GM18907 (cell line): ENCODE measurements around the gene CCDC88C.
"Not testable (repeated sequence)": the region's sequence is repeated elsewhere in the genome, so short reads cannot be mapped to it uniquely, and the experiment has no call there.

Experiments used
- ATAC-seq: cut with Tn5 transposase; IDR thresholded peaks from one replicate; pipeline ENCODE4 v1.9.1; 2021; ENCODE audit warnings: mild to moderate bottlenecking, moderate library complexity; ENCODE audit not compliant: unreplicated experiment

The CCDC88C gene

DNA sequence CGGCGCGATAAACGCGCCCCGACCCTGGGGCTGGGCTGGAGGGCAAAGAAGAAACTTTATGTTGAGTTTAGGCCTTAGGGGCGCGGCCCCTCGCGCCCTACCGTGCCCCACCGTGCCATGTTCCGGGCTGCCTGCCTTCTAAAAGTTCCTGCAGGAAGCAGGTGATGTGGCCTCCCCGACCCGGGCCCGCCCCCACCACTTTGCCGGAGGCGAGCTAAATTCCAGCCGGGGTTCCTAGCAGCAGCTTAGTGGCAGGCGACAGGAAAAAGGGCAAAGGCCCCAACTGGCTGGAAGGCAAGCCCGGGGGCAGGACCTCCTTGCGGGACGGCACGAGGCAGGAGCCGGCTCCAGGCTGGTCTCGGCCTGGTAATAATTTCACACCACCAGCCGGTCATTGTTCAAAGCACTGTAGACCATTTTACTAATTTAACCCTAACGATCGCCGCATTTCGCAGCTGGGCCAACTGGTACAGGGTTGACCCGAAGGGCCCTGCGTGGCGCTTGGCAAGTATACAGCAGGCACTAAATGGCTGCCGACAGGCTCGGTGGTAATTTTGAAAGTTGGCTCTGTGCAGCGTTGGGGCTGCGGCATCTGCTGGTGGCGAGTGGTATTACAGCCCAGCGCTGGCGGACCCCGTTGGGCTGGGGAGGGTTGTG is 895 bp upstream of the CCDC88C start:
- ATAC-seq = no peak

- peak; percentile 31 for ATAC-seq
These were observed 365 bp upstream of the CCDC88C start for GRCh38 chr14:91417983-91418386.

- ATAC-seq = no peak
These were observed 888 bp downstream of the CCDC88C start for GRCh38 chr14:91416744-91417119.

DNA sequence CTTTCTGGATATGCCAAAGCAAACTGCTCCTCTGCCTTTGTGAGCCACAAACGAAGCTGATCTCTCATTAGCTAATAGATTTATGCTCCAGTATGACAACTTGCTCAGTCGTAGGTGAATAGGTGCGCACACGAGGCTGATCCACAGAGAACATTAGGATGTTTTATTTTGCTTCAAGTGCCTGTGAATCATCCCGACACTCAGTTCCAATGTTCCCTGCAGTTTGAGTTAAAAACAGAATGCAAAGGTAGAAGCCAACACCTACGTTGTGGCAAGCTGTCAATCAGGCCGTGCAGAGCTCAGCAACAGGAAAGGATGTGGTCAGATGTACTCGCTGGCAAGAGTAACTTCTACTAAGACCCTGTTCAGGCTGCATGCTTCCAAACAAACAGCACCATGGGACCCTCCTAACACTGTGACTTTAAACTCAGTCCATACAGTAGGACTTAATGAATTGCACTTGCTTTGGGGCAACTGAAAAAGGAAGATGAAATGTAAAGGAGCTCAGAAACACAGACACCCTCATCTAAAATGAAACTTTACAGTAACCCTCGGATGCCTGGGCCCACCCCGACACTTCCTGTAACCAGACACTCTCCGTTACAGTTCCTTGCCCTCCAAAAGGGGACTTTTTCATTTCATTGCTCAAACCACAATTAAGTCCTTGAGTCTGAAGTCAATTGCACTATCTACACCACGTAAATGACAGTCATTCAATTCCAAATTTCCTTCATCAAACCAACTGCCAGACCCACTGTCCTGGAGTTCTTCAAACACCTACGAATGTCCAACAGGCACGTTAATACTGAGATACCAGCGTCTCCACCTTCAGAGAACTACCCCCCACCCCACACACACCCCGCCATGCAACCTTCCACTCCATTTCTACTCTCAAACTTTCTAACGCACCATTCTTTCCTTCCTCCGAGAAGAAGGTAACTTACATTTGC is 1.6 kb downstream of the CCDC88C start:
- ATAC-seq = peak; percentile 67

DNA sequence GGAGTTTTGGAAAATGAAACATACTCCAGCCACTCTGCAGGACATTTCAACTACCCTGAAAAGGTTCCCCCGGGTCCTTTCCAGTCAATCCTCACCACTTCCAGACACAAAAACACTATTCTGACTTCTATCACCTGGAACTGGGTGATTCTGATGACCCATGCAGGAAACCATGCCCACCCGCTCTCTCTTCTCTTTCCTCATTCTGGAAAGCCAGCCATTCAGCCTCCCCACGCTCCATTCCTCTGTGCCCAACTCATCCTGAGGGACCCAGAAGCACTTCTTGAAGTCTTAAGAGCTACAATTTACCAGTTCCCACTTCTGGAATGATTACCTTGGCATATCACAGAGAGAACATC is 3.2 kb downstream of the CCDC88C start:
- no peak for ATAC-seq

- ATAC-seq = no peak
These were observed 3.8 kb downstream of the CCDC88C start for GRCh38 chr14:91413547-91414474.

DNA sequence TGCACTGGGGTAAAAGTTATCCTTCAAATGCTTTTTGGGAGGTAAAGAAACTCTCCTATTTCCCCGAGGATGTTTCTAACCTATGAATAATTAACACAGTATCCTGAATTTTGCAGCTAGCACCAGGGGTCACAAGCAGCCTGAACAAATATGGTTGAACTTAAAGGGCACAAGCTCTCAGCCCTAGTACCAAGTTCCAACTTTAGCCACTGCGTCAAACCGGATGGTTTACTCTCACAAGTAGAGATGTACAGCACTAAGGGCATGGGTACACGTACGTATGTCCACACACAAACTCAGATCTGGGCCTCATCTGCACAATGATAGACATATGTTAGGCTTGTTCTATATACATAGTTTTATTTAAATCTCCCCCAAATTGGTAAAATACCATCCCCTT is 4.7 kb downstream of the CCDC88C start:
- no peak for ATAC-seq

- no peak for ATAC-seq
These were observed 6.7 kb downstream of the CCDC88C start for GRCh38 chr14:91410771-91411536.

GRCh38 chr14:91409928-91410718 is 7.5 kb downstream of the CCDC88C start:
- no peak for ATAC-seq

DNA sequence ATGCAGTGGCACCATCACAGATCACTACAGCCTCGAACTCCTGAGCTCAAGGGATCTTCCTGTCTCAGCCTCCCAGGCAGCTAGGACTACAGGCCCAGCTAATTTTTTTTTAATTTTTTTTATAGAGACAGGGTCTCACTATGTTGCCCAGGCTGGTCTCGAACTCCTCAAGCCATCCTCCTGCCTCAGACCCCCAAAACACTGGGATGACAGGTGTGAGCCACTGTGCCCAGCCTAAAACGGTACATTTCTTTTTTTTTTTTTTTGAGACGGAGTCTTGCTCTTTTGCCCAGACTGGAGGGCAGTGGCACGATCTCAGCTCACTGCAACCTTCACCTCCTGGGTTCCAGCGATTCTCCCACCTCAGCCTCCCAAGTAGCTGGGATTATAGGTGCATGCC is 8.4 kb downstream of the CCDC88C start:
- not testable (repeated sequence) for ATAC-seq

- no peak for ATAC-seq
These were observed 10.6 kb downstream of the CCDC88C start for GRCh38 chr14:91406982-91407381.

DNA sequence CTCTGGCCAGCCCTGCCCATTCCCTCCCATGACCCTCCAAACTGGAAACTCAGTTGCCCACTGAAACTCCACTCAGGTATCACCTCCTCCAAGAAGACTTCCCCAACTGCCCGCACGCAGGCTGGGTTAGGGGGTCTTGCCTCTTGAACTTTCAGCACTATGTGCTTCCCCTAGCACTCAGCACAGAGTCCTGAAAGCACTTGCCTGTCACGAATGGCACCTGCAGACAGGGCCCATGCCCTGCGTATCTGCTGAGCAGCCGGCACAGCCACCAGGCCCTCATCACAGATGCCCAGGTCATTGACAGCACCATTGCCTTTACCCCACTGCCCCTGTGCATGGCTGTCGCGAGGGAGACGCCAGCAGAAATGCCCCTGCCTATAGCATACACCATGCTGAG is 11.2 kb downstream of the CCDC88C start:
- ATAC-seq = no peak

GRCh38 chr14:91405724-91406435 is 11.7 kb downstream of the CCDC88C start:
- no peak for ATAC-seq

DNA sequence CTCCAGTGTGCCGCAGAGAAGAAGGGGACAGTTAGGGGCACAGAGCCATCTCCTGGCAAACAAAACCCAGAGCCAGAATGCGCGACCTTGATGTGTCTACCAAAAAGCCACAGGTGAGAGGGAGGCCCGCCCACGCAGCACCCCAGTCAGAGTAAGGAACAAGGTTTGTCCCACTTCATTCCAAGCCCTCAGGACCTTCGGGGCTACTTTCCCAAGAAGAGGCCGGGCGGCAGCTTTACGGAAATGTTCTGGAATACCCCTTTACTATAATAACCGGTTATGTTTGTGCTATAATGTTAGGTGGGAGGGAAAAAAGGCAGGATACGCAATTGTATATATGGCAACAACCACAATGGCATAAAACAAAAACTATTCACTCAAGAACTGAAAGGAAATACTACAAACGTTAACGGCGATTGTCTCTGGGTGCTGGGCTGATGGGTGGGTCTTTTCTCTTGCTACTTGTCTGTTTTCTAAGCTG is 12.3 kb downstream of the CCDC88C start:
- no peak for ATAC-seq

DNA sequence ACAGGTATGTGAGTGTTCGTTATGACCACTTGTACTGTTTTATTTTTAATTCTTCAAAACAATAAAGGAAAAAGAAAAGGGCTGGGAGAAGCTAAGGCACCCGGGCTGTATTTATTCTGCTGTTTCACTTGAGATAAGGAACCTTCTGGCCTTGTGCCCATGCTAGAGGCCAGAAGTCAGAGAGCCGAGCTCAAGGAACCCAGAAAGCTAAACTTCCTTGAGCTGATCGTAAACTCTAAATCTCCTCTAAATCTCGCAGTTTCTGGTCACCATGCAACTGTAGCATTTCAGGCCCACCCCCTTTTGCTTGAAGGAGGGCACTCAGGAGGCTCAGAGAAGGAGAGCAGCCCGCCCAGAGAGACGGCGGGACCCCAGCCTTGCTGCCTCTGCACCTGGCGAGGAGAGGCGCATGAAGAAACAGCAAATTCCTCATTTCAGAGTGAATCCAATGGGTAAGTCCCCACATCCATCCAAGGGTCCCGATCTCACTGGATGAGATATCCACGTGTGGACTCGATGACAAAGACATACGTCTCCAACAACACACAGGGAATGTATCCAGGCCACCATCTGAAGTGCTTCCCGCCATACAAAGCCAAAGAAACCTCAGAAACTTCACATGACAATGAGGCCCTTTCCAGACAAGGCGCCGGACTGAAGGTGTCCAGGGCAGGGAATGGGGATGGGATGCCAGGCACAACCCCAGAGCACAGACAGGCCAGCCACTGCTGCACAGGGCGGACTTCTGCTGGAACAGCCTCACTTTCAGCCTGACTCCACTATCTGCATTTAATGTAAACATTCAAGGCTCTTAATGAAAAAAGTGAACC is 14.6 kb downstream of the CCDC88C start:
- ATAC-seq = no peak

DNA sequence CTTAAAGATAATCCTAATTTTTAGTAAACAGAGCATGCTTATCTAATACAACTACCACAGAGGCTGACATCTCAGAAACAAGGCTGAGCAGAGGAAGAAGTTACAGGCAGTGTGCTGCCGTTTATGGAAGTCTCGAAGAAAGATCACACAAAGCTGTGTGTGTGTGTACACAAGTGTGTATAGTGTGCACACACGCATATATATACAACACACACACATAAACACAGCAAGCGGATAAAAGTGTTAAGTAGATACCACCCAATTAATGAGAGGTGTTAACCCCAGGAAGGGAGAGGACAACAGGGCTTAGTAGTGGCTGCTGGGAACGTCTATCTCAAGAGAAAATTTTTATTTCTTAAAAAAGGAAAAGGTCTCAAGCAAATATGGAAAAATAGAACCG is 15.3 kb downstream of the CCDC88C start:
- no peak for ATAC-seq

DNA sequence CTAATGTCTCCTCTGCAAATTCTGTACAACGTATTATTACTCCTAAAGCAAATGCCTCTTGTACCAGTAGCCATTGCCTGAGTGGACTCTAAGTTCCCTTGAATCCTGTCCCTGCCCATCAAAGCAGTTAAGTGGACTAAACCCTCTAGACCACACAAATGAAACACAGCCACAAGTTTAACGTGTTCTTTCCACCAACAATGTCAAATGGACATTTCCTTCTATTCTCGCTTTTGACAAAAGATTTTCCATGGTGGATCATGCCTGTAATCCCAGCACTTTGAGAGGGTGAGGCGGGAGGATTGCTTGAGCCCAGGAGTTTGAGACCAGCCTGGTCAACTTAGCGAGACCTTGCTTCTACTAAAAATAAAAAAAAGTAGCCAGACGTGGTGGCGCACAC is 15.9 kb downstream of the CCDC88C start:
- ATAC-seq = no peak

GRCh38 chr14:91400696-91401095 is 16.9 kb downstream of the CCDC88C start:
- ATAC-seq = no peak
